ENCODE measurements around the gene BTNL3. TPM values are rescaled to one million over a fixed set of nuclear protein-coding genes. Genes with fewer than 3 reads are reported as not detected.
"Not testable (repeated sequence)": the region's sequence is repeated elsewhere in the genome, so short reads cannot be mapped to it uniquely, and the experiment has no call there.

The BTNL3 gene
- total RNA-seq, 2 donors from 2014 or later, result 1.6 TPM; not detected in 1

DNA sequence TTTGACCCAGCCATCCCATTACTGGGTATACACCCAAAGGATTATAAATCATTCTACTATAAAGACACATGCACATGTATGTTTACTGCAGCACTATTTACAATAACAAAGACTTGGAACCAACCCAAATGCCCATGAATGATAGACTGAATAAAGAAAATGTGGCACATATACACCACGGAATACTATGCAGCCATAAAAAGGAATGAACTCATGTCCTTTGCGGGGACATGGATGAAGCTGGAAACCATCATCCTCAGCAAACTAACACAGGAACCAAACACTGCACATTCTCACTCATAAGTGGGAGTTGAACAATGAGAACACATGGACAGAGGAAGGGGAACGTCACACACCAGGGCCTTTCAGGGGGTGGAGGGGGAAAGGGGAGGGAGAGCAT, 28.8 kb downstream of the BTNL3 start:
- DNase-seq (ENCODE audit: low spot score); intact Hi-C loops (cut with DNase I); H3K4me1 ChIP-seq (replicated peaks); H3K36me3 ChIP-seq; H3K27ac ChIP-seq; H3K27me3 ChIP-seq (replicated peaks; ENCODE audit: insufficient read depth); H3K9me3 ChIP-seq; H3K4me3 ChIP-seq: not testable (repeated sequence)
- WGBS, result 86% methylated on average over 3 of the region's 3 CpGs

DNA sequence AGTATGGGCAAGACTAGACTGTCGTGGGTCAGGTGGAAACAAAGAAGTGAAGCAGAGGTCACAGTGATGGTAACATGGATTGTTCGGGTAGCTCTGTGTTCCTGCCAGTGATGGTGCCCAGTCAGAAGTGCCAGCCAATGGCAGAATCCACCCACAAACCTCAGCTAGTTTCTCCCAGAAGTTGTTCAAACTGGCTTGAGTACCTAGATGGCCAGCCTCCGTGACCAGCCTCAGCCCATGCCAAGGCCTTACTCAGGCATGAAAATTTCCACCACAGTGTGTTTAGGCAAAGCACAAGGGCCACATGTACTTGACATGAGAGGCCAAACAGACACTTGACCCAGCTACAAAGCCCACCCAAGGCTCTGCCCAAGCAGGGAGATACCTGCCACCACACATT, 32.0 kb downstream of the BTNL3 start:
- DNase-seq (ENCODE audit: low spot score), result no peak
- H3K27me3 ChIP-seq (replicated peaks; ENCODE audit: insufficient read depth), result no peaks in the 10 kb centered on the region
- intact Hi-C loops (cut with DNase I), result no loop called here
- H3K4me1 ChIP-seq (replicated peaks), result no peaks in the 10 kb centered on the region
- H3K4me3 ChIP-seq, result no peak overlapping the region
- no peak overlapping the region for H3K27ac ChIP-seq
- H3K9me3 ChIP-seq, result no peaks in the 10 kb centered on the region
- WGBS, result 90% methylated on average over 3 of the region's 3 CpGs
- no peak for TF ChIP-seq POLR2AphosphoS5 (IDR thresholded peaks at IDR 0.05)
- TF ChIP-seq POLR2A (IDR thresholded peaks at IDR 0.05), result no peak
- TF ChIP-seq, protein P1, sequence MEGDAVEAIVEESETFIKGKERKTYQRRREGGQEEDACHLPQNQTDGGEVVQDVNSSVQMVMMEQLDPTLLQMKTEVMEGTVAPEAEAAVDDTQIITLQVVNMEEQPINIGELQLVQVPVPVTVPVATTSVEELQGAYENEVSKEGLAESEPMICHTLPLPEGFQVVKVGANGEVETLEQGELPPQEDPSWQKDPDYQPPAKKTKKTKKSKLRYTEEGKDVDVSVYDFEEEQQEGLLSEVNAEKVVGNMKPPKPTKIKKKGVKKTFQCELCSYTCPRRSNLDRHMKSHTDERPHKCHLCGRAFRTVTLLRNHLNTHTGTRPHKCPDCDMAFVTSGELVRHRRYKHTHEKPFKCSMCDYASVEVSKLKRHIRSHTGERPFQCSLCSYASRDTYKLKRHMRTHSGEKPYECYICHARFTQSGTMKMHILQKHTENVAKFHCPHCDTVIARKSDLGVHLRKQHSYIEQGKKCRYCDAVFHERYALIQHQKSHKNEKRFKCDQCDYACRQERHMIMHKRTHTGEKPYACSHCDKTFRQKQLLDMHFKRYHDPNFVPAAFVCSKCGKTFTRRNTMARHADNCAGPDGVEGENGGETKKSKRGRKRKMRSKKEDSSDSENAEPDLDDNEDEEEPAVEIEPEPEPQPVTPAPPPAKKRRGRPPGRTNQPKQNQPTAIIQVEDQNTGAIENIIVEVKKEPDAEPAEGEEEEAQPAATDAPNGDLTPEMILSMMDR (IDR thresholded peaks at IDR 0.05), result no peak
- H3K36me3 ChIP-seq, result no peaks in the 10 kb centered on the region

DNA sequence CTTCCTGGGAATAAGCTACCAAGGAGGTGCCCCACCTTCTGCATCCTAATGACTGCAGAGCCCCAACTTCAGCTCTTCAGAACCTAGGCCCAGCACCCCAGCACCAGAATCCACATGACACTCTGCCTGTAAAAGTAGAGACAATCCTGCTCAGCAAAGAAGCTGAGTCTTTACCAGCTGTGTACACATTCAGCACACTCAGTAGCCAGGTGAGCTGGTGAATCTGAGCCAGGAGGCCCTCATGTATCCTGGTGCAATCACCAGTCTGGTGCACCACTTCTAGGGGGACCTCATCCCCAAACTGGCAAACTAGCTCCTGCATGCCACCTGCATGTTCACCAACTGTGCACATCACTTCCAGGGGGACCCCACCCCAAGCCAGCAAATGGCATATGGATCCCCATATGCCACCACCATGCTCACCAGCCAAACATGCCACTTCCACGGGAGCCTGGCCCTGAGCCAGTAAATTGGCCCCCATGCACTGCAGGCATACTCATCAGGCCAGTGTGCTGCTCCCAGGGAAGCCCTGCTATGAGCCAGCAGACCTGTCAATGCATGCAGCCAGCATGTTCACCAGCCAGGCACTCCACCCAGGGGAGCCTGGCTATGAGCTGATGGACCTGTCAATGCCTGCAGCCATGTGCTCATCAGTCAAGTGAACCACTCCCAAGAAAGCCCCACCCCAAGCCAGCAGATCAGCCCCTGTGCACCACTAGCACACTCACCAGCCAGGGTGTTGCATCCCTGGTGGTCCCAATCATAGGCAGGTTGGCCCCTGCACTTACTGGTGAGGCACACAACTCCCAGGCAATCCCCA, 35.8 kb downstream of the BTNL3 start:
- no peak for DNase-seq (ENCODE audit: low spot score)
- H3K4me3 ChIP-seq, result no peak overlapping the region
- H3K27me3 ChIP-seq (replicated peaks; ENCODE audit: insufficient read depth), result no peaks in the 10 kb centered on the region
- WGBS, result no CpG with 5 or more reads among the region's 1 CpG
- H3K27ac ChIP-seq, result no peak overlapping the region
- no peaks in the 10 kb centered on the region for H3K4me1 ChIP-seq (replicated peaks)
- intact Hi-C loops (cut with DNase I), result no loop called here
- no peak for TF ChIP-seq POLR2A (IDR thresholded peaks at IDR 0.05)
- no peak for TF ChIP-seq POLR2AphosphoS5 (IDR thresholded peaks at IDR 0.05)
- TF ChIP-seq, protein P1 (IDR thresholded peaks at IDR 0.05), result no peak
- H3K36me3 ChIP-seq, result no peaks in the 10 kb centered on the region
- no peaks in the 10 kb centered on the region for H3K9me3 ChIP-seq

- Histone ChIP-seq H3K27me3 (replicated peaks; ENCODE audit: insufficient read depth) (no peaks in the 10 kb centered on the region), H3K36me3 (no peaks in the 10 kb centered on the region), H3K27ac (no peak overlapping the region), H3K9me3 (no peaks in the 10 kb centered on the region), H3K4me1 (replicated peaks) (no peaks in the 10 kb centered on the region), H3K4me3 (no peak overlapping the region)
- WGBS, result 88% methylated on average over 11 of the region's 11 CpGs
- no peak for TF ChIP-seq POLR2A (IDR thresholded peaks at IDR 0.05)
- TF ChIP-seq, protein P1 (IDR thresholded peaks at IDR 0.05), result no peak
- no peak for TF ChIP-seq POLR2AphosphoS5 (IDR thresholded peaks at IDR 0.05)
- DNase-seq (ENCODE audit: low spot score), result no peak
- intact Hi-C loops (cut with DNase I), result no loop called here
Measured at GRCh38 chr5:181027452-181028031, 38.9 kb downstream of the BTNL3 start.

- Histone ChIP-seq H3K4me3 (no peak overlapping the region), H3K36me3 (no peaks in the 10 kb centered on the region), H3K9me3 (no peaks in the 10 kb centered on the region), H3K27me3 (replicated peaks; ENCODE audit: insufficient read depth) (no peaks in the 10 kb centered on the region), H3K27ac (no peak overlapping the region), H3K4me1 (replicated peaks) (no peaks in the 10 kb centered on the region)
- intact Hi-C loops (cut with DNase I), result no loop called here
- TF ChIP-seq, protein P1 (IDR thresholded peaks at IDR 0.05), result no peak
- no peak for TF ChIP-seq POLR2A (IDR thresholded peaks at IDR 0.05)
- TF ChIP-seq POLR2AphosphoS5 (IDR thresholded peaks at IDR 0.05), result no peak
- DNase-seq (ENCODE audit: low spot score), result no peak
- 79% methylated on average over 26 of the region's 26 CpGs for WGBS
Measured at GRCh38 chr5:181028032-181028819, 39.6 kb downstream of the BTNL3 start.
